Thyroid gland (tissue), 4 donors: Measurements from ENCODE around the gene CADPS. TPM values are rescaled to one million over a fixed set of nuclear protein-coding genes. Genes with fewer than 3 reads are reported as not detected.
"Not testable (repeated sequence)": the region's sequence is repeated elsewhere in the genome, so short reads cannot be mapped to it uniquely, and the experiment has no call there.

Experiments
- DNase-seq, 2 donors: peaks; one replicate each; pipeline ENCODE4 v3.0.0-alpha.2; 2019
- H3K27ac ChIP-seq, 3 donors: fragments of 200-600 bp; sonication (generic); 1 replicate in 2 of 3; 2 replicates in 1 of 3; pipeline ENCODE4 v1.5.1; 2016 to 2019; ENCODE audit warnings: mild to moderate bottlenecking in 1 of 3, moderate library complexity in 1 of 3
- H3K27me3 ChIP-seq: fragments of 200-600 bp; sonication (generic); one replicate; pipeline ENCODE4 v1.5.1; 2019
- H3K36me3 ChIP-seq, 2 donors: fragments of 200-600 bp; sonication (generic); one replicate each; pipeline ENCODE4 v1.5.1; 2016 to 2019
- H3K4me1 ChIP-seq, 2 donors: fragments of 200-600 bp; sonication (generic); one replicate each; pipeline ENCODE4 v1.5.1; 2017 to 2019
- H3K4me3 ChIP-seq, 3 donors: fragments of 200-600 bp; sonication (generic); replicated peaks in 1 of 3; 1 replicate in 2 of 3; 2 replicates in 1 of 3; pipeline ENCODE4 v1.5.1; 2016; ENCODE audit warnings: mild to moderate bottlenecking in 1 of 3
- H3K9me3 ChIP-seq: fragments of 200-600 bp; sonication (generic); one replicate; pipeline ENCODE4 v1.5.1; 2017
- CTCF ChIP-seq, 6 experiments: fragments of 200-600 bp in 3 of 6; fragments of 450-650 bp in 3 of 6; sonication (generic) in 3 of 6; IDR thresholded peaks; one replicate each; pipeline ENCODE4 v1.5.1; 2016 to 2019; ENCODE audit warnings: antibody characterized with exemption in 6 of 6, mild to moderate bottlenecking in 2 of 6, inconsistent platforms in 1 of 6, moderate library complexity in 1 of 6
- POLR2A ChIP-seq, 2 donors: fragments of 450-650 bp; IDR thresholded peaks; one replicate each; pipeline ENCODE4 v1.6.1; 2017; ENCODE audit warnings: antibody characterized with exemption in 2 of 2, mild to moderate bottlenecking in 2 of 2, moderate library complexity in 1 of 2
- WGBS, 2 donors: methylation state at CpG; one replicate each; pipeline ENCODE4 v1.1.5; 2017; 5-methylcytosine and 5-hydroxymethylcytosine counted together
- intact Hi-C: fragments of 100-400 bp; cut with DNase I; formaldehyde crosslinking; loops from one replicate; pipeline ENCODE4 v1.15.1; 2023
- total RNA-seq, 4 donors: library from RNA; depleted of rRNA; stranded (reverse); fragments of >200 nt; gene quantifications; one replicate each; pipeline ENCODE4 v1.2.3, GENCODE V29; 2016

Gene CADPS
- total RNA-seq, 4 donors from 2014 or later = 1.6 to 9.5 TPM; not detected in 2

- H3K9me3 ChIP-seq = no peaks in the 10 kb centered on the region
- DNase-seq = no peak
These were observed 289.4 kb downstream of the CADPS start for GRCh38 chr3:62585861-62586260.

GRCh38 chr3:62584636-62585035, 290.6 kb downstream of the CADPS start:
- 88 to 89% methylated on average over 4 of the region's 4 CpGs for WGBS, 2 donors
- Histone ChIP-seq H3K9me3 (no peaks in the 10 kb centered on the region), H3K4me3 (no peak overlapping the region), H3K27ac (no peak overlapping the region), H3K4me1 (peaks cover 0 to 11% of the 10 kb centered on the region in 2 donors), H3K27me3 (no peaks in the 10 kb centered on the region), H3K36me3 (no peaks in the 10 kb centered on the region)
- intact Hi-C loops = no loop called here
- no peak for DNase-seq
- no peak for TF ChIP-seq CTCF (IDR thresholded peaks at IDR 0.05)
- no peak for TF ChIP-seq POLR2A (IDR thresholded peaks at IDR 0.05)

More at GRCh38 chr3:62585861-62586260, 289.4 kb downstream of the CADPS start:
- Histone ChIP-seq H3K4me3 (no peak overlapping the region), H3K36me3 (no peaks in the 10 kb centered on the region), H3K27ac (no peak overlapping the region), H3K4me1 (peaks cover 0 to 11% of the 10 kb centered on the region in 2 donors), H3K27me3 (no peaks in the 10 kb centered on the region)
- intact Hi-C loops = no loop called here
- WGBS, 2 donors = 64 to 67% methylated on average over 4 of the region's 4 CpGs
- TF ChIP-seq CTCF (IDR thresholded peaks at IDR 0.05) = no peak
- TF ChIP-seq POLR2A (IDR thresholded peaks at IDR 0.05) = no peak

GRCh38 chr3:62582495-62583172, 292.6 kb downstream of the CADPS start:
- no peak overlapping the region for H3K27ac ChIP-seq
- H3K4me1 ChIP-seq = peaks cover 0 to 5% of the 10 kb centered on the region in 2 donors
- DNase-seq = no peak
- TF ChIP-seq CTCF (IDR thresholded peaks at IDR 0.05) = no peak
- TF ChIP-seq POLR2A (IDR thresholded peaks at IDR 0.05) = no peak
- no peaks in the 10 kb centered on the region for H3K27me3 ChIP-seq
- 48 to 53% methylated on average over 4 of the region's 4 CpGs for WGBS, 2 donors
- intact Hi-C loops = no loop called here
- no peak overlapping the region for H3K4me3 ChIP-seq
- H3K36me3 ChIP-seq = no peaks in the 10 kb centered on the region
- H3K9me3 ChIP-seq = no peaks in the 10 kb centered on the region

DNA sequence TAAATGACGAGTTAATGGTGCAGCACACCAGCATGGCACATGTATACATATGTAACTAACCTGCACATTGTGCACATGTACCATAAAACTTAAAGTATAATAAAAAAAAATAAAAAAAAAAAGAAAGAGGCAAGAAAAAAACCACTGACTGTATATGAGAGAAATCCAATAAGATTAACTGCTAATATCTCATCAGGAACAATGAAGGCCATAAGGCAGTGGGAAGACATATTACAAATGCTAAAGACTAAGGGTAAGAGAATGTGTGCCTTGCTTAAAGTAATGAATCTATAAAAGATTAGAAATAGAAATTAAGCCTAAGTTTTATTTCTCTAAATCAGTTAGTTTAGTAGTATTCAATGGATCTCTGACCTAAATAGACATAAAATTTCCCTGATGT, 294.7 kb downstream of the CADPS start:
- 92 to 97% methylated on average over 1 of the region's 1 CpG for WGBS, 2 donors
- not testable (repeated sequence) for H3K27me3 ChIP-seq, H3K4me3 ChIP-seq

GRCh38 chr3:62577153-62577552, 298.1 kb downstream of the CADPS start:
- WGBS, 2 donors = 87 to 90% methylated on average over 1 of the region's 1 CpG
- intact Hi-C loops = no loop called here
- no peak overlapping the region for H3K27ac ChIP-seq
- H3K9me3 ChIP-seq = no peaks in the 10 kb centered on the region
- TF ChIP-seq POLR2A (IDR thresholded peaks at IDR 0.05) (no peak), CTCF (IDR thresholded peaks at IDR 0.05) (no peak)
- H3K36me3 ChIP-seq = no peaks in the 10 kb centered on the region
- H3K4me3 ChIP-seq = no peak overlapping the region
- no peak for DNase-seq
- H3K4me1 ChIP-seq = no peaks in the 10 kb centered on the region
- no peaks in the 10 kb centered on the region for H3K27me3 ChIP-seq

More for the DNA sequence above, 294.7 kb downstream of the CADPS start:
- H3K27ac ChIP-seq, H3K4me1 ChIP-seq, intact Hi-C loops, DNase-seq, H3K36me3 ChIP-seq, H3K9me3 ChIP-seq: not testable (repeated sequence)
